Breast epithelium (tissue), 3 donors: Measurements from ENCODE around the gene ZCRB1.

ENCODE experiments used
- CTCF ChIP-seq, 3 donors: fragments of 450-650 bp; IDR thresholded peaks; one replicate each; pipeline ENCODE4 v1.5.1; 2016 to 2017; ENCODE audit warnings: antibody characterized with exemption in 3 of 3, mild to moderate bottlenecking in 3 of 3, moderate library complexity in 3 of 3
- POLR2A ChIP-seq: fragments of 450-650 bp; IDR thresholded peaks from one replicate; pipeline ENCODE4 v1.6.1; 2016; ENCODE audit warnings: antibody characterized with exemption, mild to moderate bottlenecking, moderate library complexity
- POLR2AphosphoS5 ChIP-seq, 3 donors: sonication (generic); formaldehyde crosslinking; IDR thresholded peaks; one replicate each; pipeline ENCODE4 v1.6.1; 2017; ENCODE audit warnings: antibody characterized with exemption in 3 of 3

- TF ChIP-seq CTCF (IDR thresholded peaks at IDR 0.05) (no peak), POLR2A (no peak), POLR2AphosphoS5 (IDR thresholded peaks at IDR 0.05) (no peak)
Measured at GRCh38 chr12:42275499-42275898, 50.4 kb downstream of the ZCRB1 start.
